KOPT-K1 (cell line): ENCODE data around the gene MAGI1.
"Not testable (repeated sequence)": the region's sequence is repeated elsewhere in the genome, so short reads cannot be mapped to it uniquely, and the experiment has no call there.

Experiments
- H3K27ac ChIP-seq: fragments of 200-600 bp; sonication (generic); 2 replicates; pipeline ENCODE4 v1.5.1; 2016; ENCODE audit warnings: antibody characterized with exemption, mild to moderate bottlenecking, low read depth, low read length; ENCODE audit not compliant: poor library complexity, severe bottlenecking
- H3K36me3 ChIP-seq: fragments of 200-600 bp; sonication (generic); 2 replicates; pipeline ENCODE4 v1.5.1; 2017; ENCODE audit warnings: antibody characterized with exemption, mild to moderate bottlenecking, low read length, moderate library complexity; ENCODE audit not compliant: insufficient read depth
- H3K9me3 ChIP-seq: fragments of 200-600 bp; sonication (generic); 2 replicates; pipeline ENCODE4 v1.5.1; 2017; ENCODE audit warnings: antibody characterized with exemption, low read length, mild to moderate bottlenecking; ENCODE audit not compliant: insufficient read depth, poor library complexity, severe bottlenecking

Gene MAGI1

DNA sequence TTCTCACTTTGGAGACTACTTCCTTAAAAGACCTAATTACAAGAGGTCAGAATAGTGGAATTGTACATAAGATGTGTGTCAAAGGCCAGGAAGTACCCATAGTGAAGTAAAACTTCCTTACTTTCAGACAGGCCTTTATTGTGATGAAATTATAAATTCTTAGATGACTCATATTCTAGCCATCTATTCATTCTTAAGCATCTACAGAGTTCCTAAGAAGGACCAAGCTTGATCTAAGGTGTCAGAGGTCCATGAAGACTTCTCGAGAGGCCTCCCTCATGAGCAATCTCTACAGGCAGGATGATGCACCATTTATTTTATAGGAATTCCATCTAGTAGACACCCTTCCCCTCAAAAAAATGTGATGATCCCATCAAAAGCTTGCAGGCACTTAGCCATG, 493.3 kb downstream of the MAGI1 start:
- no peaks in the 10 kb centered on the region for H3K36me3 ChIP-seq
- no peak overlapping the region for H3K27ac ChIP-seq
- no peaks in the 10 kb centered on the region for H3K9me3 ChIP-seq

DNA sequence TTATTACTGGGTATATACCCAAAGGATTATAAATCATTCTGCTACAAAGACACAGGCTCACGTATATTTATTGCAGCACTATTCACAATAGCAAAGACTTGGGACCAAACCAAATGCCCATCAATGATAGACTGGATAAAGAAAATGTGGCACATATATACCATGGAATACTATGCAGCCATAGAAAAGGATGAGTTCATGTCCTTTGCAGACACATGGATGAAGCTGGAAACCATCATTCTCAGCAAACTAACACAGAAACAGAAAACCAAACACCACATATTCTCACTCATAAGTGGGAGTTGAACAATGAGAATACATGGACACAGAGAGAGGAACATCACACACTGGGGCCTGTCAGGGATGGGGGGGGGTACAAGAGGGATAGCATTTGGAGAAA, 495.3 kb downstream of the MAGI1 start:
- H3K36me3 ChIP-seq, H3K9me3 ChIP-seq, H3K27ac ChIP-seq: not testable (repeated sequence)

DNA sequence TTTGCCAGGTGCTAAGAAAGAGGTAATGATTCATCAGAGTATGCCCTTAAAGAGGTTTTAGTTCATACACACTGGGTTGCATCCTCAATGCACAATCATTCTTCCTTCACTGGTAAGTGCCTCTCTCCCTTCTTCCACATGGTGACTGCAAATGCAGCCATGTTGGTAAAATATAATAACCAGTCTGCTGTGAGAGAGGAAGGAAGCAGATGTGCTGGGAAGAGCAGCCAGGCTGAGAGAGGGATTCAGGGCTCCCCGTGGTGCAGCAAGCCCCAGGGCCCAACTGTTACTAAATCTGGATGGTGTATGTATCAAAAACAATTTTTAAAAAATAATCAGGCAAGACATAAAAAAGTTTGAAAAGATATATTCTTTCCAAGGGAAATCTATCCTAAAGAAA, 498.1 kb downstream of the MAGI1 start:
- Histone ChIP-seq H3K36me3 (no peaks in the 10 kb centered on the region), H3K27ac (no peak overlapping the region), H3K9me3 (no peaks in the 10 kb centered on the region)

DNA sequence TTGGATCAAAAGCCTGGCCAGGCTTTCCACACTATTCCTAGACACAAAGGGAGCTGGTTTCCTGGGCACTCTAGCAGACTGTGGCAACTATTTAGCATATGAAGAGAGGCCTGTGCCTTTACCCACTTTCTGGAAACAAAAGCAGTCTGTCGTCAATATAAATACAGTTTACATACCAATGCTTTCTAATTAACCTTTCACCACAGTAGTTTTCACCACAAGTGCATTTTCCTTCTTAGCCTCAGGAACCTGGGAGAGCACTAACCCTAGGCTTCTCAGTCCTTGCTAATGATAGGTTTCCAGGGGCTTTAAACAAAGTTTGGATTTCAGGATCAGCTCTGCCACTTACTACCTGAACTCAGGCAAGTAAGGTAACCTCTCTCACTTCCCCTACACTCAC, 499.1 kb downstream of the MAGI1 start:
- Histone ChIP-seq H3K27ac (no peak overlapping the region), H3K9me3 (no peaks in the 10 kb centered on the region), H3K36me3 (no peaks in the 10 kb centered on the region)

- no peak overlapping the region for H3K27ac ChIP-seq
- H3K9me3 ChIP-seq, result no peaks in the 10 kb centered on the region
- H3K36me3 ChIP-seq, result no peaks in the 10 kb centered on the region
These were observed 500.6 kb downstream of the MAGI1 start for GRCh38 chr3:65538101-65538500.

GRCh38 chr3:65537109-65537508, 501.6 kb downstream of the MAGI1 start:
- Histone ChIP-seq H3K9me3 (no peaks in the 10 kb centered on the region), H3K36me3 (no peaks in the 10 kb centered on the region), H3K27ac (no peak overlapping the region)

DNA sequence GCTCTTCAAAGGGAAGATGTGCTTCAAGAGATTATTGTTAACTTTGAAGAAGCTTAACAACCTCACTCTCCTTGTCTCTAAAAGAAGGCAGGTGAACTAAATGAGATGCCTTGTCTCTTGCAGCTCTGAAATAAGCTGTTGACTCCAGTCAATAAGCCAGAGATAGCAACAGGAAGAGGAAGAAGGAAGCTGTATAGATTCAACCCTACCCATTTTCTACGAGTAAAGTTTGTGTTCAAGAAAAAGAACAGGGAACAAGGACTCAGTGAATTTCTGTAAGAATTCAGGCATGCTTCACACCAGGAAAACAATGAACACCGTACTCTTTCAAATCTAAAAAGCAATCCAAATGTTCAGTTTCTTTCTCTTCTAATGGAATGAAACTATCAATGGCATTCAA, 503.5 kb downstream of the MAGI1 start:
- Histone ChIP-seq H3K27ac (no peak overlapping the region), H3K9me3 (no peaks in the 10 kb centered on the region), H3K36me3 (no peaks in the 10 kb centered on the region)

DNA sequence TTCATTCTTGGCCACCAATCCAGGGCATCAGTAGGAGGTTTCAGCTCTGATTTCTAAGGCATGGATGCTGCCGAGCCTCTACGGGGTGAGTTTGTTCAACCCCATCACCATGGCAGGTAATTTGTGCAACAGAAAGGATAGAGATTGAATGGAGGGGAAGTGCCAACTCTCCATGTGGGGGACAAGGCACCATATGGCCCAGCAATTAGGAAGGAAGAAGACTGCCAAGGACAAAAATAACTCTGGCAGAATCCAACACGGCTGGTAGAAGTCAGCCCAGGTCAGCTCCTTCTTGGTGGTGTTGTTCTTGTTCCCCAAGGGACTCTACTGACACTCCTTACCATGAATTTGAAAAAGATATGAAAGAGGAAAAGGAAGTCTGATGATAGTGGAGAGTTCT, 503.9 kb downstream of the MAGI1 start:
- H3K27ac ChIP-seq, result no peak overlapping the region
- H3K9me3 ChIP-seq, result no peaks in the 10 kb centered on the region
- H3K36me3 ChIP-seq, result no peaks in the 10 kb centered on the region

GRCh38 chr3:65532749-65533148, 506.0 kb downstream of the MAGI1 start:
- Histone ChIP-seq H3K9me3 (no peaks in the 10 kb centered on the region), H3K27ac (no peak overlapping the region), H3K36me3 (no peaks in the 10 kb centered on the region)

DNA sequence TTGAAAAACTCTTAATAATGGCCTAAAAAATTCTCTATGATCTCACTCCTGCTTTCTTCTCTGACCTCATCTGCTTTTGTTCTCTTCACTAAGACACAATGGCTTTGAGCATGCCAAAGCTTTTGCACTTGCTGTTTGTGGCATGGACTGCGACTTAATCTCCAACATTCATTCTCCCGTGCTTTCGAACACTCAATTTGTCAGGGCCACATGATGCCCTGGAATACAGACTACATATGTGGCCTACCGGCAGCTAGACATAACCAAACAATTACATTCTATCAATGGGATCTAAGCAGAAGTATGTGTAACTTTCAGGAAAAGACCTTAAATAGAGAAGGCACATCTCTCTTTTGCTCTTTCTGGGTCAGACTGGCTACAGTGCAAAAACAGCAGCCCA, 506.5 kb downstream of the MAGI1 start:
- H3K9me3 ChIP-seq, result no peaks in the 10 kb centered on the region
- H3K27ac ChIP-seq, result no peak overlapping the region
- no peaks in the 10 kb centered on the region for H3K36me3 ChIP-seq

DNA sequence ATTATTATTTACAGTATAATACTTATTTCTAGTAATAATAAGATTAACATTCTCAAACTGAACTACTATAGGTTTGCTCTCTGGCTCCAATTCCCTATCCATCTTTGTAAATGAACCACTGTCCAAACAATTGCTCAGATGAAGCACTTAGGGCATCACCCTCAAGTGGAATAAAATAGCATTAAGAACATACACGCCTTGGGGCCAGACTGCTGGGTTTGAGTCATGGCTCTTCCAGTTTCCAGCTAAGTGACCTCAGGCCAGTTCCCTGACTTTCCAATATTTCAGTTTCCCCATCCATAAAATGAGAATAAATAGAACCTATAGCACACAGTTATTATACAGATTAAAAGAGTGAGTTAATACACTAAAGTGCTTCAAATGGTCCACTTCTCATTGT, 507.2 kb downstream of the MAGI1 start:
- no peaks in the 10 kb centered on the region for H3K36me3 ChIP-seq
- no peaks in the 10 kb centered on the region for H3K9me3 ChIP-seq
- H3K27ac ChIP-seq, result no peak overlapping the region

DNA sequence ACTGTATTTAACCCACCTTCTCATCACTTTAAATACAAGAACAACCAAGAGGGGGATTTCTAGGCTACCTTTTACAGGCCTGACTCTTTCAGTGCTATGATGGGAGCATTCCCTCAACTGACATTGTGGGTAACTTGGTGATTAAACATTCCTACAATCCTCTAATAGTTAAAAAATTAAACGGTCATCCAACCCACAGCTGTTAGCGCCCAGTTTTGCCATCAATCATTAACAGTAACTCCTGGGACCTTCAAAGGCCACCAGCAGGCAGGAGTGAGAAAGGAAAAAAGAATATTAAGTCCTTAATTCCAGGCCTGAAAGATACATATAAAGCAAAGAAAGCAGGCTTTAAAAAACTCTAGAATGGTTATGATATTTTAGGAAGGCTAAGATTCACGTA, 512.1 kb downstream of the MAGI1 start:
- H3K36me3 ChIP-seq, result no peaks in the 10 kb centered on the region
- no peaks in the 10 kb centered on the region for H3K9me3 ChIP-seq

GRCh38 chr3:65524584-65524983, 514.1 kb downstream of the MAGI1 start:
- H3K36me3 ChIP-seq, result no peaks in the 10 kb centered on the region
- no peaks in the 10 kb centered on the region for H3K9me3 ChIP-seq
- H3K27ac ChIP-seq, result no peak overlapping the region

More for the DNA sequence above, 512.1 kb downstream of the MAGI1 start:
- no peak overlapping the region for H3K27ac ChIP-seq

DNA sequence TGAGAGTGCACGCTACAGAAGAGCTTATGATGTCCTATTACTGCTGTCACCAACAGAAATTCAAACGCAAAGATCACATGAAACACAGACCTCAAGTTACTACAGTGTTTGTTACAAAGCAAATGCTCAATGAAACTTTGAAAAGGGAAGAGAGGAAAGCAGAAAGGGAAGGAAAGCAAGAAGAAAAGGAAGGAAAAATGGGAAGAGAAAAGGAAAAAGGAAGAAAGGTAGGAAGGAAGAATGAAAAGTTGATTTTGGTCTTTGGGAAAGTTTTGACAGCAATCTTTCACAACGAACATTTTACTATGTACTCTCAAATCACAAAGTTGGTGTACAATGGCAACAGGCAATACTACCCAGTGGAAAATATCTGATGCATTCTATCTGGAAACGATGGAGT, 514.8 kb downstream of the MAGI1 start:
- H3K36me3 ChIP-seq, result no peaks in the 10 kb centered on the region
- no peaks in the 10 kb centered on the region for H3K9me3 ChIP-seq
- no peak overlapping the region for H3K27ac ChIP-seq

GRCh38 chr3:65521032-65521431, 517.7 kb downstream of the MAGI1 start:
- Histone ChIP-seq H3K9me3 (no peaks in the 10 kb centered on the region), H3K36me3 (no peaks in the 10 kb centered on the region), H3K27ac (no peak overlapping the region)

DNA sequence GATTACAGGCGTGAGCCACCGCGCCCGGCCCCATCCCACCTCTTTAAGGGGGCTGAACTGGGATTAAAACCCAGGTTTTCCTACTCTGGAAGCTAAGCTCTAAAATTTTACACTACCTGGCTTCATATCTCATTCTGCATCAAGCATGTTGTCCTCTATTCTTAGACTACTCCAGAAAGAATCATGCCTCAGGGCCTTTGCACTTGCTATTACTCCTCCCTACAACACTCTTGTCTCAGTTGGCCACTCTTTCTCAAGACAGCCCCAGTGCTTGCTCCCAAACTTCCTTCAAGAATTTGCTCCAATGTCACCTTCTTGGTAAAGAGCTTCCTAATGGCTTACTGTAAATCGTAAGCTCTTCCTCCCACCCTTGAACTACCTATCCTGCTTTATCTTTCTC, 521.7 kb downstream of the MAGI1 start:
- Histone ChIP-seq H3K9me3 (no peaks in the 10 kb centered on the region), H3K27ac (no peak overlapping the region), H3K36me3 (no peaks in the 10 kb centered on the region)

DNA sequence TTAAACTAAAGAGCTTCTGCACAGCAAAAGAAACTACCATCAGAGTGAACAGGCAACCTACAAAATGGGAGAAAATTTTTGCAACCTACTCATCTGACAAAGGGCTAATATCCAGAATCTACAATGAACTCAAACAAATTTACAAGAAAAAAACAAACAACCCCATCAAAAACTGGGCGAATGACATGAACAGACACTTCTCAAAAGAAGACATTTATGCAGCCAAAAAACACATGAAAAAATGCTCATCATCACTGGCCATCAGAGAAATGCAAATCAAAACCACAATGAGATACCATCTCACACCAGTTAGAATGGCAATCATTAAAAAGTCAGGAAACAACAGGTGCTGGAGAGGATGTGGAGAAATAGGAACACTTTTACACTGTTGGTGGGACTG, 524.4 kb downstream of the MAGI1 start:
- not testable (repeated sequence) for H3K36me3 ChIP-seq, H3K27ac ChIP-seq, H3K9me3 ChIP-seq
